Measurements from ENCODE around the gene TGFB3.
A peak's percentile ranks its signal among the peaks of the same experiment; 100 is the strongest.

Gene TGFB3

GRCh38 chr14:75986439-75986765 lies 4.6 kb upstream of the TGFB3 start:
- no peak for DNase-seq

GRCh38 chr14:75985618-75986438 lies 4.0 kb upstream of the TGFB3 start, which contains the start of gene IFT43:
TSS of gene IFT43 (plus strand) at chr14:75985763. CDS start at chr14:75985787, 24 bp downstream.
- peak; percentile 93 for DNase-seq

- DNase-seq = no peak
These were observed 2.9 kb upstream of the TGFB3 start for GRCh38 chr14:75984674-75985073.

- no peak for DNase-seq
These were observed 1.2 kb upstream of the TGFB3 start for GRCh38 chr14:75983019-75983358.

- peak; percentile 78 for DNase-seq
These were observed 647 bp upstream of the TGFB3 start for GRCh38 chr14:75982266-75983018.

GRCh38 chr14:75980856-75981255 lies 939 bp downstream of the TGFB3 start:
- DNase-seq = no peak

- no peak for DNase-seq
These were observed 1.9 kb downstream of the TGFB3 start for GRCh38 chr14:75979648-75980565.

GRCh38 chr14:75979071-75979571 lies 2.7 kb downstream of the TGFB3 start:
- peak; percentile 10 for DNase-seq

- peak; percentile 3 for DNase-seq
These were observed 3.5 kb downstream of the TGFB3 start for GRCh38 chr14:75978249-75978731.

- no peak for DNase-seq
These were observed 4.2 kb downstream of the TGFB3 start for GRCh38 chr14:75977582-75977943.

- DNase-seq = no peak
These were observed 4.8 kb downstream of the TGFB3 start for GRCh38 chr14:75976826-75977581.

GRCh38 chr14:75972801-75973421 lies 8.9 kb downstream of the TGFB3 start:
- DNase-seq = no peak

GRCh38 chr14:75971509-75971908 lies 10.3 kb downstream of the TGFB3 start:
- DNase-seq = no peak

- no peak for DNase-seq
These were observed 10.8 kb downstream of the TGFB3 start for GRCh38 chr14:75970989-75971388.

GRCh38 chr14:75969891-75970290 lies 11.9 kb downstream of the TGFB3 start:
- DNase-seq = no peak

GRCh38 chr14:75969126-75969525 lies 12.7 kb downstream of the TGFB3 start:
- no peak for DNase-seq

- no peak for DNase-seq
These were observed 13.3 kb downstream of the TGFB3 start for GRCh38 chr14:75968456-75968855.

GRCh38 chr14:75967866-75968265 lies 13.9 kb downstream of the TGFB3 start:
- DNase-seq = no peak

- DNase-seq = no peak
These were observed 20.1 kb downstream of the TGFB3 start for GRCh38 chr14:75961662-75962061.

- no peak for DNase-seq
These were observed 21.6 kb downstream of the TGFB3 start for GRCh38 chr14:75960231-75960630.

GRCh38 chr14:75959031-75959430 lies 22.8 kb downstream of the TGFB3 start:
- no peak for DNase-seq

GRCh38 chr14:75952489-75952888 lies 29.3 kb downstream of the TGFB3 start:
- DNase-seq = no peak

All from activated CD4-positive, alpha-beta T cell treated with anti-CD3 and anti-CD28 coated beads, Interleukin-2, amount 50 U/mL, for 1 hour (primary cell).